K562 (cell line): Measurements from ENCODE around the gene CECR2. TPM values are rescaled to one million over a fixed set of nuclear protein-coding genes. Genes with fewer than 3 reads are reported as not detected.

ENCODE experiments used
- ATAC-seq: fragments of 200-7000 bp; cut with Tn5 transposase; 3 replicates; pipeline ENCODE4 v1.9.1; 2020; ENCODE audit warnings: moderate library complexity
- BruUV-seq: library from RNA; stranded (reverse); fragments of 400-500 nt; replicated peaks from 2 replicates; lab custom pipeline; 2021; lab: Mats Ljungman, UMichigan
- CTCF ChIA-PET: fragments of 300-600 bp; formaldehyde crosslinking; extraction: SDS; loops from one replicate; lab custom pipeline; 2021; ENCODE audit warnings: low intra/inter-chr PET ratio; lab: Yijun Ruan, JAX
- POLR2A ChIA-PET: fragments of 300-600, 350-650 bp; sonication (Branson Sonifier 250); formaldehyde crosslinking; extraction: SDS; loops from one replicate; lab custom pipeline; 2021; ENCODE audit warnings: antibody characterized with exemption, inconsistent platforms; lab: Yijun Ruan, JAX
- DNase-seq, 4 experiments: peaks; one replicate each; pipeline versions ENCODE4 v3.0.0 to v3.0.0-alpha.2; 2011 to 2018; ENCODE audit warnings: low spot score in 3 of 4, mixed read lengths in 3 of 4; ENCODE audit errors: extremely low read depth in 1 of 4
- FAIRE-seq: peaks from 2 replicates; lab custom pipeline; 2011; peaks lifted over from hg19 to GRCh38; lab: Jason Lieb, UNC
- H2AFZ ChIP-seq: 2 replicates; pipeline ENCODE4 v1.6.0; 2011; ENCODE audit warnings: low read depth, low read length, control low read depth, inconsistent platforms
- H3K27ac ChIP-seq: fragments of 200-600 bp; 3 replicates; pipeline ENCODE4 v1.8.0; 2011; ENCODE audit warnings: low read depth, mild to moderate bottlenecking, control low read depth, inconsistent platforms, low read length, moderate library complexity, mixed read lengths; ENCODE audit errors: extremely low read depth
- H3K27me3 ChIP-seq, 2 experiments: fragments of 300-600 bp in 1 of 2; 2 replicates in 1 of 2; 3 replicates in 1 of 2; pipeline versions ENCODE4 v1.6.0 to v1.8.0; 2011; ENCODE audit warnings: inconsistent platforms in 2 of 2, low read length in 2 of 2, mild to moderate bottlenecking in 1 of 2, mixed read lengths in 1 of 2, moderate library complexity in 1 of 2; ENCODE audit not compliant: control insufficient read depth in 2 of 2, insufficient read depth in 2 of 2
- H3K36me3 ChIP-seq: fragments of 300-600 bp; 3 replicates; pipeline ENCODE4 v1.8.0; 2011; ENCODE audit warnings: mild to moderate bottlenecking, low read length, inconsistent platforms; ENCODE audit not compliant: control insufficient read depth, insufficient read depth
- H3K4me1 ChIP-seq, 2 experiments: fragments of 200-600 bp in 1 of 2; replicated peaks in 1 of 2; 2 replicates in 1 of 2; 3 replicates in 1 of 2; pipeline versions ENCODE4 v1.5.1 to v1.8.0; 2011; ENCODE audit warnings: inconsistent platforms in 2 of 2, low read length in 2 of 2, mild to moderate bottlenecking in 1 of 2, mixed read lengths in 1 of 2, moderate library complexity in 1 of 2; ENCODE audit not compliant: control insufficient read depth in 2 of 2, insufficient read depth in 2 of 2
- H3K4me2 ChIP-seq: 2 replicates; pipeline ENCODE4 v1.6.1; 2011; ENCODE audit warnings: low read length, control low read depth, inconsistent platforms, mixed read lengths; ENCODE audit not compliant: insufficient read depth
- H3K4me3 ChIP-seq: fragments of 200-600 bp; sonication (generic), shearing (Covaris generic); 2 replicates; pipeline ENCODE4 v1.5.1; 2016; ENCODE audit warnings: control low read depth, inconsistent platforms
- H3K79me2 ChIP-seq: fragments of 200-600 bp; 3 replicates; pipeline ENCODE4 v1.8.0; 2011; ENCODE audit warnings: low read length, inconsistent platforms; ENCODE audit not compliant: control insufficient read depth, insufficient read depth
- H3K9ac ChIP-seq, 2 experiments: 2 replicates each; pipeline versions ENCODE4 v1.6.0 to v1.6.1; 2011; ENCODE audit warnings: low read depth in 2 of 2, low read length in 2 of 2, control low read depth in 1 of 2, inconsistent platforms in 1 of 2, mild to moderate bottlenecking in 1 of 2, mixed read lengths in 1 of 2; ENCODE audit not compliant: insufficient read depth in 1 of 2
- H3K9me1 ChIP-seq: one replicate; pipeline ENCODE4 v1.6.0; 2011; ENCODE audit warnings: inconsistent platforms, mild to moderate bottlenecking, low read length, moderate library complexity; ENCODE audit not compliant: control insufficient read depth, insufficient read depth
- H3K9me3 ChIP-seq: replicated peaks from 2 replicates; pipeline ENCODE4 v1.5.1; 2011; ENCODE audit warnings: low read depth, low read length, inconsistent platforms; ENCODE audit not compliant: control insufficient read depth, insufficient read depth
- H4K20me1 ChIP-seq: replicated peaks from 2 replicates; pipeline ENCODE4 v1.6.1; 2011; ENCODE audit warnings: low read length, inconsistent platforms, mixed read lengths; ENCODE audit not compliant: control insufficient read depth, insufficient read depth
- CEBPG ChIP-seq, 3 experiments: fragments of 200-800 bp in 1 of 3; sonication (Bioruptor generic) in 1 of 3; sonication (generic) in 1 of 3; formaldehyde crosslinking in 1 of 3; IDR thresholded peaks in 2 of 3; conservative IDR thresholded peaks in 1 of 3; 2 replicates each; pipeline versions ENCODE4 v1.6.1 to v1.8.0; 2016 to 2022; ENCODE audit warnings: missing compliant biosample characterization in 2 of 3, missing genetic modification characterization in 2 of 3, mild to moderate bottlenecking in 1 of 3, missing genetic modification reagents in 1 of 3
- GABPB1 ChIP-seq: sonication (generic); formaldehyde crosslinking; IDR thresholded peaks from 2 replicates; pipeline ENCODE4 v1.8.0; 2022; ENCODE audit warnings: mild to moderate bottlenecking, missing genetic modification reagents
- GATAD2B ChIP-seq: fragments of 450-650 bp; IDR thresholded peaks from 2 replicates; pipeline ENCODE4 v1.6.1; 2017; ENCODE audit warnings: mild to moderate bottlenecking, borderline replicate concordance
- HNRNPLL ChIP-seq: fragments of 200-400 bp; formaldehyde crosslinking; IDR thresholded peaks from 2 replicates; pipeline ENCODE4 v1.6.1; 2017; ENCODE audit warnings: low read length, low read depth, mild to moderate bottlenecking; ENCODE audit not compliant: poor library complexity, severe bottlenecking
- KLF6 ChIP-seq: fragments of 250-450 bp; sonication (Bioruptor Pico); IDR thresholded peaks from 2 replicates; pipeline ENCODE4 v1.4.0; 2020; ENCODE audit warnings: mild to moderate bottlenecking, moderate library complexity, borderline replicate concordance
- MED1 ChIP-seq: sonication (generic); formaldehyde crosslinking; IDR thresholded peaks from 2 replicates; pipeline ENCODE4 v1.8.1; 2023; ENCODE audit warnings: missing genetic modification reagents, borderline replicate concordance
- MEIS2 ChIP-seq: fragments of 450-650 bp; IDR thresholded peaks from 2 replicates; pipeline ENCODE4 v1.6.1; 2014; ENCODE audit warnings: mild to moderate bottlenecking; ENCODE audit not compliant: partially characterized antibody
- PHF21A ChIP-seq: fragments of 450-650 bp; IDR thresholded peaks from 2 replicates; pipeline ENCODE4 v1.6.1; 2017; ENCODE audit warnings: low read depth, borderline replicate concordance
- POLR2AphosphoS5 ChIP-seq: IDR thresholded peaks from 2 replicates; pipeline ENCODE4 v1.6.1; 2011; ENCODE audit warnings: mild to moderate bottlenecking, low read depth, low read length, moderate library complexity; ENCODE audit not compliant: control insufficient read depth, insufficient read depth
- TRIM28 ChIP-seq: fragments of 450-650 bp; IDR thresholded peaks from 2 replicates; pipeline ENCODE4 v1.6.1; 2017
- ZBTB1 ChIP-seq: sonication (generic); formaldehyde crosslinking; IDR thresholded peaks from 2 replicates; pipeline ENCODE4 v1.8.1; 2023; ENCODE audit warnings: missing genetic modification reagents, low read depth, mild to moderate bottlenecking, borderline replicate concordance
- ZFP1 ChIP-seq: fragments of 450-650 bp; formaldehyde crosslinking; IDR thresholded peaks from 2 replicates; pipeline ENCODE4 v1.4.0; 2020; ENCODE audit warnings: mild to moderate bottlenecking, mixed read lengths
- ZNF551 ChIP-seq: fragments of 250-450 bp; sonication (Bioruptor Pico); IDR thresholded peaks from 2 replicates; pipeline ENCODE4 v1.5.0; 2021; ENCODE audit warnings: mild to moderate bottlenecking, moderate library complexity
- WGBS: fragments of 100-300 bp; shearing (Covaris generic); methylation state at CpG from one replicate; pipeline ENCODE4 v1.1.6; 2016; ENCODE audit warnings: low coverage, mixed read lengths; ENCODE audit not compliant: insufficient coverage; ENCODE audit errors: missing lambda C conversion rate; 5-methylcytosine and 5-hydroxymethylcytosine counted together
- in situ Hi-C: fragments of 300-500 bp; cut with MboI; formaldehyde crosslinking; loops from 4 replicates; pipeline ENCODE4 v1.15.0; 2018; ENCODE audit warnings: inconsistent platforms, mixed read lengths
- intact Hi-C: fragments of 100-400 bp; cut with micrococcal nuclease; formaldehyde crosslinking; loops from 2 replicates; pipeline ENCODE4 v1.14.2; 2022
- polyA plus RNA-seq, 8 experiments: library from polyadenylated mRNA; depleted of rRNA in 4 of 8; stranded (reverse) in 5 of 8; unstranded in 3 of 8; fragments of >200 nt; fragmentation: Nextera tagmentation in 2 of 8; fragmentation: Illumina TruSeq in 1 of 8; extraction: Ambion mirVana in 2 of 8; extraction: Trizol in 1 of 8; gene quantifications; 2 replicates each; pipeline versions ENCODE4 v1.2.1 to v1.2.3, GENCODE V29; 2011 to 2014; ENCODE audit warnings: inconsistent platforms in 1 of 8, missing spikeins in 1 of 8
- total RNA-seq, 7 experiments: library from RNA; depleted of rRNA in 6 of 7; stranded (reverse); fragments of >200 nt in 6 of 7; fragmentation: Illumina TruSeq in 2 of 7; extraction: Trizol in 2 of 7; gene quantifications; 2 replicates each; pipeline versions ENCODE4 v1.2.1 to v1.2.3, GENCODE V29; 2011 to 2021; ENCODE audit warnings: low replicate concordance in 1 of 7
- TF ChIP-seq, protein P1 (sequence below), 2 experiments: fragments of 450-650 bp; IDR thresholded peaks; 2 replicates each; pipeline ENCODE4 v1.6.1; 2016; ENCODE audit warnings: mild to moderate bottlenecking in 2 of 2, borderline replicate concordance in 1 of 2, low read depth in 1 of 2, moderate library complexity in 1 of 2

The CECR2 gene
- total and polyA plus RNA-seq, 9 of the 15 experiments (the other 6 are each of a cell fraction or from before 2014, with no cell fraction given): 0.01 to 1.00 (median 0.27) TPM

DNA sequence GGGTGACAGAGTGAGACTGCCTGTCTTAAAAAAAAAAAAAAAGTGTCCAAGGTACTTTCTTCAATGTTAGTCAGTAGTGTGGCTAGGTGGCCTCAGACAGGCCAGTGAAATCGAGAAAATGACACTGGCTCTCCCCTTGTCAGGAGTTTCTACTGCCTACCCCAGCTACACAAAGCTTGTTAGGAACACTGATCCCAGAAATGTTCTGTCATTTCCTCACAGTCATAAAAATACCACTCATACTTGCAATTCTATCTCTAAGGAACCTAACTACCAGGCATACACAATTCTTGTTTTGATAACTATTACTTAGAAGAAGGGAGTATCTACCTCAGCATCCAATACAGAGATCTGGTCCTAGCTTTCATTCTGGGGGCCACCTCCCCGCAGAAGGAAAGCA, 228.0 kb downstream of the CECR2 start:
- in situ Hi-C loops (no loop called here), intact Hi-C loops (no loop called here)
- H3K9ac ChIP-seq: no peak overlapping the region
- no peak for DNase-seq
- H3K9me3 ChIP-seq: no peaks in the 10 kb centered on the region
- WGBS: 94% methylated on average over 2 of the region's 2 CpGs
- no peaks in the 10 kb centered on the region for H3K79me2 ChIP-seq
- no TSS peak for BruUV-seq
- no peaks in the 10 kb centered on the region for H3K9me1 ChIP-seq
- H3K27me3 ChIP-seq: no peaks in the 10 kb centered on the region
- H3K27ac ChIP-seq: no peak overlapping the region
- no peak for ATAC-seq
- FAIRE-seq: no peak
- H3K4me2 ChIP-seq: no peak overlapping the region
- no peak overlapping the region for H2AFZ ChIP-seq
- H3K36me3 ChIP-seq: peaks cover 84% of the 10 kb centered on the region
- CTCF ChIA-PET: no interaction called here
- no peaks in the 10 kb centered on the region for H4K20me1 ChIP-seq
- H3K4me3 ChIP-seq: no peak overlapping the region
- no peaks in the 10 kb centered on the region for H3K4me1 ChIP-seq
- POLR2A ChIA-PET: interaction anchor here (0.7 to 2.2 kb wide), 3 partner anchors 8 to 10 kb away, joined by 3 to 10 read pairs (median 7); no protein-coding TSS in a partner anchor
- TF ChIP-seq GABPB1 (no peak), MEIS2 (no peak), CEBPG (CRISPR knock-in tag; IDR thresholded peaks at IDR 0.05) (no peak), CEBPG (tag; conservative IDR thresholded peaks at IDR 0.05 in 1 of 2, IDR thresholded peaks at IDR 0.05 in 1 of 2) (no peak), POLR2AphosphoS5 (no peak), HNRNPLL (no peak), GATAD2B (no peak), KLF6 (CRISPR knock-in tag) (no peak), MED1 (CRISPR knock-in tag) (no peak), PHF21A (no peak), ZBTB1 (CRISPR knock-in tag) (no peak), ZNF551 (CRISPR knock-in tag) (no peak), ZFP1 (CRISPR knock-in tag) (no peak), TRIM28 (no peak)
- TF ChIP-seq, protein P1, sequence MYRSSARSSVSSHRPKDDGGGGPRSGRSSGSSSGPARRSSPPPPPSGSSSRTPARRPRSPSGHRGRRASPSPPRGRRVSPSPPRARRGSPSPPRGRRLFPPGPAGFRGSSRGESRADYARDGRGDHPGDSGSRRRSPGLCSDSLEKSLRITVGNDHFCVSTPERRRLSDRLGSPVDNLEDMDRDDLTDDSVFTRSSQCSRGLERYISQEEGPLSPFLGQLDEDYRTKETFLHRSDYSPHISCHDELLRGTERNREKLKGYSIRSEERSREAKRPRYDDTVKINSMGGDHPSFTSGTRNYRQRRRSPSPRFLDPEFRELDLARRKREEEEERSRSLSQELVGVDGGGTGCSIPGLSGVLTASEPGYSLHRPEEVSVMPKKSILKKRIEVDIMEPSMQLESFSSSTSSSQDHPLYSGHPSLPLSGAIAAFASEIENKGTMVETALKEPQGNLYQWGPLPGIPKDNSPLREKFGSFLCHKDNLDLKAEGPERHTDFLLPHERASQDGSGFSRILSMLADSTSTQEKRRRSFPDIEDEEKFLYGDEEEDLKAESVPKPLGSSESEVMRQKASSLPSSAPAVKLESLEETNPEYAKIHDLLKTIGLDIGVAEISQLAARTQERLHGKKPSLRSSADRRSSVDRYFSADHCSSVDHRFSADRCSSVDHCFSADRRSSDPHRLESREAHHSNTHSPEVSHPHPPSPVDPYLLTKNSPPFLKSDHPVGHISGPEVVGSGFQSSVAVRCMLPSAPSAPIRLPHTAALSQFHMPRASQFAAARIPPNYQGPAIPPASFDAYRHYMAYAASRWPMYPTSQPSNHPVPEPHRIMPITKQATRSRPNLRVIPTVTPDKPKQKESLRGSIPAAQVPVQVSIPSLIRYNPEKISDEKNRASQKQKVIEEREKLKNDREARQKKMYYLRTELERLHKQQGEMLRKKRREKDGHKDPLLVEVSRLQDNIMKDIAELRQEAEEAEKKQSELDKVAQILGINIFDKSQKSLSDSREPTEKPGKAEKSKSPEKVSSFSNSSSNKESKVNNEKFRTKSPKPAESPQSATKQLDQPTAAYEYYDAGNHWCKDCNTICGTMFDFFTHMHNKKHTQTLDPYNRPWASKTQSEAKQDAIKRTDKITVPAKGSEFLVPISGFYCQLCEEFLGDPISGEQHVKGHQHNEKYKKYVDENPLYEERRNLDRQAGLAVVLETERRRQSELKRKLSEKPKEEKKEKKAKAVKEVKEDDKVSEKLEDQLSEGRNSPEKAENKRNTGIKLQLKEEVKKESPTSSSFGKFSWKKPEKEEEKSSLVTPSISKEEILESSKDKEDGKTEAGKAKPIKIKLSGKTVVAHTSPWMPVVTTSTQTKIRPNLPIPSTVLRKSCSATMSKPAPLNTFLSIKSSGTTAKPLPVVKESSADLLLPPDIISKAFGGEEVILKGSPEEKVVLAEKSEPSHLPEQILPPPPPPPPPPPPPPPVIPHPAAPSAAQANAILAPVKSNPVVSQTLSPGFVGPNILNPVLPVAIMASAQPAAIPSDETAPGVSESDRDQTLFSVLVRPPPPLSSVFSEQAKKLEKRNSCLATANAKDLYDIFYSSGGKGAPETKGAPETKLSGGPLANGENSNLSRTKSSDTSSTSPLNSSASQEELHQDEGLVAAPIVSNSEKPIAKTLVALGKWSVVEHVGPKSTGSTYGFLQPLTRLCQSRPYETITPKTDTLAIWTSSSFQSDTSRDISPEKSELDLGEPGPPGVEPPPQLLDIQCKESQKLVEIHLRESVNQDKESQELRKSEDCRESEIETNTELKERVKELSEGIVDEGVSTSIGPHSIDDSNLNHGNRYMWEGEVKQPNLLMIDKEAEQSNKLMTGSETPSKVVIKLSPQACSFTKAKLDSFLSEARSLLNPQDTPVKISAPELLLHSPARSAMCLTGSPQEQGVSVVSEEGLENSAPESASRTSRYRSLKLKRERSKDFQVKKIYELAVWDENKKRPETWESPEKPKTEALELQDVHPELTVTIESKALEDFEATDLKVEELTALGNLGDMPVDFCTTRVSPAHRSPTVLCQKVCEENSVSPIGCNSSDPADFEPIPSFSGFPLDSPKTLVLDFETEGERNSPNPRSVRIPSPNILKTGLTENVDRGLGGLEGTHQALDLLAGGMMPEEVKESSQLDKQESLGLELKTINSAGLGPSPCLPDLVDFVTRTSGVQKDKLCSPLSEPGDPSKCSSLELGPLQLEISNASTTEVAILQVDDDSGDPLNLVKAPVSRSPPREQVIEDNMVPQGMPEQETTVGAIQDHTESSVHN (IDR thresholded peaks at IDR 0.05; ENCODE audit: borderline replicate concordance in 1 of 2, low read depth in 1 of 2): no peak
